GM12872 (cell line): ENCODE measurements around the gene CZIB.

Experiments
- CTCF ChIP-seq: IDR thresholded peaks from 3 replicates; pipeline ENCODE4 v1.5.1; 2011; ENCODE audit warnings: low read depth, mild to moderate bottlenecking, low read length, moderate library complexity; ENCODE audit not compliant: insufficient read depth

Gene CZIB

GRCh38 chr1:53220171-53220961, at the start of gene CZIB:
Gene CZIB (minus strand): TSS chr1:53220634. CDS start chr1:53220575, 59 bp downstream.
- no peak for TF ChIP-seq CTCF

GRCh38 chr1:53270107-53270506, 49.7 kb upstream of the CZIB start:
- TF ChIP-seq CTCF = no peak

DNA sequence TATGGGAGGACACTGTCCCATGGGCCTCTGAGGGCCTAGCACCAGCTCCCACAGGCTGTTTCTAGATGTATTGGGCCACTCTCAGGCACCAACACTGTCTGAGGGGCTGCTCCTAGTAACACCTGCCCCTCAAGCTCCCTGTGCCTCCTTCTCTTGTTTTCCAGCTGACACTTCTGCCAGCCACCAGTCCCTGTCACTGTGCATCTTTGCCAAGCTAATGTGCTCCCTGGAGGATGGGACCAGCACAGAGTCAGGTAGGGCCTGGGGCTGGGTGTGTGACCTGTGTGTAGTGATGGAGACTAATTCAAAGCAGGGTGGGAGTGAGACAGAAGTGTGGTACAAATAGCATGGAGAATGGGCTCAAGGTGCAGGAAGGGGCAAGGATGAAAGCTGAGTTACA, 47.3 kb upstream of the CZIB start:
- no peak for TF ChIP-seq CTCF

- peak; percentile 43; the same call in 2 of the 3 replicates for TF ChIP-seq CTCF
Observed at GRCh38 chr1:53266038-53266437, 45.6 kb upstream of the CZIB start.

- no peak for TF ChIP-seq CTCF
Observed at GRCh38 chr1:53265581-53265980, 45.1 kb upstream of the CZIB start.

- no peak for TF ChIP-seq CTCF
Observed at GRCh38 chr1:53264048-53264447, 43.6 kb upstream of the CZIB start.

DNA sequence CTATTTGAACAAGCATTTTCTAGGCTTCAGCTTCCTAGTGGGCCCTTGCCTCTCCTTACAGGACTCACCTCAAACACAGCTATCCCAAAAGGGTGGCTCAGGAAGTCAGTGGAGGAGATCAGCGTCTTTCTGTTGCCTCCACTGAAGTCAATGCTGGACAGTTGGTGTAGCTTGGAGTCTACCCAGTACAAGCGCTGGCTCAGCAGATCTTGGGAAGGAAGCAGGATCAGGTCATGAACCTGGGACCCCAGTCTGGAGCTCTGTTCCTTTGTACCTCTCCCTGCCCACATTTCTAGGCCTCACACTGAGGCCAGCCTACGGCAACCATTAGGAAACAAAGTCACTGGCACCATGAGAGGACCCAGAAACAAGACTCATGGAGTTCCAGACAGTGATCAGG, 41.6 kb upstream of the CZIB start:
- no peak for TF ChIP-seq CTCF
